ENCODE data around the gene UBR4. TPM values are rescaled to one million over a fixed set of nuclear protein-coding genes. Genes with fewer than 3 reads are reported as not detected.

UBR4 gene
- total and polyA plus RNA-seq, 2 experiments from 2014 or later: 140 to 175 TPM

DNA sequence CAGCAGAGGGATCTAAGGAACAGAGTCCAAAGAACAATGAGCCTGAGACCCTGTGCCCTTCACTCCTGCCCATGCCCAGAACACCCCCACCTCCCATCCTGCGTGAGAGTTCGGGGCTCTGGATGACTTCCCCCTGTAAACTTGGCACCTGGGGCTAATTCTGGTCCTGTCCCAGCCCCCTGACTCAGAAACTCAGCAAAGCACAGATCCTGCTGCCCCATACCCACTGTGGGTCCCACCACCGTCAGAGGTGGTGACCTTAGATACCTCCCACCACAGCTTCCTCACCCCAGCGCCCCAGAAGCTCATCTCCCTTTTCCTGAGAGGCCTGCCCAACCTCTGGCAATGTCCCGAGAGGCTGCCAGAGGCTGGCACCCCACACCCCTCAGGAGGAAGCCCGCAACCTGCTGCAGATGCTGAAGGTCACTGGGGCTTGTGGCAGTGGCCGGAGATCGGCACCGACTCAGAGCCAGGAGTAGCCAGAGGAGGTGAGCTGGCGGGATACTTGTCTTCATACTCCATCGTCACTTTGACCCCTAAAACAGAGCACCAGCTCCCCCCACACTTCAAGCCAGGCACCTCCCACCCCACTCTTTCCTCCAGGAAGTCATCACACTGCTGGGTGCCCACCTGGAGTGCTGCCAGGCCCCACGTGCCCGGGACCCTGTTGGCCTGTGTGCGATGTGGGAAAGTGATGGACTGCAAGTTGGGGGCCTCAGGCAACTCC lies 142.0 kb downstream of the UBR4 start:
- Histone ChIP-seq H3K4me3 (no peak overlapping the region), H3K9me3 (ENCODE audit: low read depth) (no peaks in the 10 kb centered on the region), H3K9me2 (replicated peaks; ENCODE audit: insufficient read depth) (no peaks in the 10 kb centered on the region), H3K27ac (no peak overlapping the region), H3K79me2 (no peaks in the 10 kb centered on the region), H3K4me1 (ENCODE audit: insufficient read depth) (no peaks in the 10 kb centered on the region), H4K20me1 (ENCODE audit: insufficient read depth, poor library complexity, severe bottlenecking) (no peaks in the 10 kb centered on the region), H3K27me3 (no peaks in the 10 kb centered on the region), H3K4me2 (no peak overlapping the region), H3K36me3 (replicated peaks; ENCODE audit: insufficient read depth, low read depth) (no peaks in the 10 kb centered on the region), H2AFZ (no peak overlapping the region)
- no peak for DNase-seq (ENCODE audit: low spot score)
- 87% methylated on average over 14 of the region's 14 CpGs for WGBS (ENCODE audit: low lambda C conversion rate, missing lambda C conversion rate)
- TF ChIP-seq EZH2phosphoT487 (IDR thresholded peaks at IDR 0.05; ENCODE audit: low read depth, severe bottlenecking, unreplicated experiment) (no peak), CTCF (IDR thresholded peaks at IDR 0.05; ENCODE audit: poor library complexity) (no peak), EZH2 (IDR thresholded peaks at IDR 0.05; ENCODE audit: borderline replicate concordance) (no peak)

DNA sequence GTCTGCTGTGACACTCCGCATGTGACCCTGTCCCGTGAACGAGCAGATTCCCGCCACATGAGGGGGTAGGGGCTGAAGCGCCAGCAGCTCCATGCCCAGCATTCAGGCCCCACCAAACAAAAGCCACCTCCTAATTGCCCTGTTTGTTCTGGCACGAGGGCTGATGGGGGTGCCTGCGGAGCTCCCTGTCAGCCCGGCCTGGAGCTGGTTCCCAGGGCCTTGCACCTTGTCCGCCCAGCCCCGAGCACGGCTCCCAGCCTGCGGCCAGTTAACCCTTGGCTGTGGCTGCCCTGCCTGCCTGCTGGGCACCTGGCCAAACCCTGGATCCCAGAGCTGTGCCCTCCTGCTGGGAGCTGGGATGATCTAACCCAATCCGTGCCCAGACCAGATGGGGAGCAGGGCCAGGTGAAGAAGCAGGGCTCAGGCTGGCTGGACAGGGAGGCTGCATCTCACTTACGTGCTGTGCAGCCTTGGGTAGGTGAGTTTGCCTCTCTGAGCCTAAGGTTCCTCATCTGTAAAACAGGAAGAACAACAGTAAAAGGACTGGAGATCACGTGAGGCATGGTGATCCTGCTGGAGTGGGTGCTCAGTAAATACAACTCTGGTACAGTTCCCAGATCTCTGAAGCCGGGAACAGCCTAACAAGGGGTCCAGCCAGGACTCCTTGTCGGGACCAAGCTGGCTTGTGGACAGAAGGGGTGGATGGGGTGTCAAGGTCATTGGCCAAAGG lies 142.7 kb downstream of the UBR4 start:
- no peak overlapping the region for H2AFZ ChIP-seq
- H3K9me3 ChIP-seq (ENCODE audit: low read depth): no peaks in the 10 kb centered on the region
- 57% methylated on average over 17 of the region's 17 CpGs for WGBS (ENCODE audit: low lambda C conversion rate, missing lambda C conversion rate)
- no peaks in the 10 kb centered on the region for H3K36me3 ChIP-seq (replicated peaks; ENCODE audit: insufficient read depth, low read depth)
- no peaks in the 10 kb centered on the region for H3K9me2 ChIP-seq (replicated peaks; ENCODE audit: insufficient read depth)
- H3K4me3 ChIP-seq: no peak overlapping the region
- no peak overlapping the region for H3K4me2 ChIP-seq
- no peak overlapping the region for H3K27ac ChIP-seq
- no peaks in the 10 kb centered on the region for H3K79me2 ChIP-seq
- no peaks in the 10 kb centered on the region for H3K27me3 ChIP-seq
- no peaks in the 10 kb centered on the region for H4K20me1 ChIP-seq (ENCODE audit: insufficient read depth, poor library complexity, severe bottlenecking)
- no peak for TF ChIP-seq CTCF (IDR thresholded peaks at IDR 0.05; ENCODE audit: poor library complexity)
- TF ChIP-seq EZH2 (IDR thresholded peaks at IDR 0.05; ENCODE audit: borderline replicate concordance): no peak
- no peak for TF ChIP-seq EZH2phosphoT487 (IDR thresholded peaks at IDR 0.05; ENCODE audit: low read depth, severe bottlenecking, unreplicated experiment)
- no peak for DNase-seq (ENCODE audit: low spot score)
- H3K4me1 ChIP-seq (ENCODE audit: insufficient read depth): no peaks in the 10 kb centered on the region

DNA sequence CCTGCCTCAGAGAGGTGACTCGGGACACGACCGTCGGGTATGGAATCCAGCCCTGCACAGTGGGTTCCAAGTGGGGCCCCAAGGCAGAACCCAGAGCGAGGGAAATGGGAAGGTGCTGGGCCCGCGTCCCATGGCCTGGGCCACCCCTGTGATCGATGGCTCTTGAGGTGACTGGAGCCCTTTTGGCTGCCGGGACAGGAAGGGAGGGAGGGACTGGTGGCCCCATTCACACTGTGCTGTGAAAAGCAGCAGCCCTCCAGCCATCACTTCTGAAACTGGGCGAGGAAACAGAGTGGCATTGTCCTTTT lies 143.2 kb downstream of the UBR4 start:
- no peak overlapping the region for H3K4me3 ChIP-seq
- no peaks in the 10 kb centered on the region for H3K36me3 ChIP-seq (replicated peaks; ENCODE audit: insufficient read depth, low read depth)
- no peak overlapping the region for H3K4me2 ChIP-seq
- H3K27me3 ChIP-seq: no peaks in the 10 kb centered on the region
- H3K9me3 ChIP-seq (ENCODE audit: low read depth): no peaks in the 10 kb centered on the region
- TF ChIP-seq EZH2 (IDR thresholded peaks at IDR 0.05; ENCODE audit: borderline replicate concordance): no peak
- no peak for TF ChIP-seq EZH2phosphoT487 (IDR thresholded peaks at IDR 0.05; ENCODE audit: low read depth, severe bottlenecking, unreplicated experiment)
- no peak for TF ChIP-seq CTCF (IDR thresholded peaks at IDR 0.05; ENCODE audit: poor library complexity)
- H3K27ac ChIP-seq: no peak overlapping the region
- no peaks in the 10 kb centered on the region for H3K9me2 ChIP-seq (replicated peaks; ENCODE audit: insufficient read depth)
- no peaks in the 10 kb centered on the region for H3K4me1 ChIP-seq (ENCODE audit: insufficient read depth)
- H3K79me2 ChIP-seq: no peaks in the 10 kb centered on the region
- no peak for DNase-seq (ENCODE audit: low spot score)
- WGBS (ENCODE audit: low lambda C conversion rate, missing lambda C conversion rate): 69% methylated on average over 10 of the region's 10 CpGs
- H2AFZ ChIP-seq: no peak overlapping the region
- no peaks in the 10 kb centered on the region for H4K20me1 ChIP-seq (ENCODE audit: insufficient read depth, poor library complexity, severe bottlenecking)
